IMR-90 (cell line): ENCODE measurements around the gene SLC48A1. TPM values are rescaled to one million over a fixed set of nuclear protein-coding genes. Genes with fewer than 3 reads are reported as not detected.
A peak's percentile ranks its signal among the peaks of the same experiment; 100 is the strongest.

Experiments used
- ATAC-seq: fragments of 200-7000 bp; cut with Tn5 transposase; 2 replicates; pipeline ENCODE4 v1.9.1; 2020; ENCODE audit warnings: low read depth, mild to moderate bottlenecking, moderate library complexity
- BruUV-seq: library from RNA; stranded (reverse); fragments of 400-500 nt; replicated peaks from 2 replicates; lab custom pipeline; 2021; lab: Mats Ljungman, UMichigan
- CTCF ChIA-PET: fragments of 300-600 bp; formaldehyde crosslinking; extraction: SDS; loops from one replicate; lab custom pipeline; 2021; ENCODE audit warnings: antibody characterized with exemption; lab: Yijun Ruan, JAX
- POLR2A ChIA-PET: fragments of 300-600 bp; sonication (Branson Sonifier 250); formaldehyde crosslinking; loops from one replicate; lab custom pipeline; 2022; ENCODE audit warnings: antibody characterized with exemption; ENCODE audit not compliant: unreplicated experiment; lab: Charles Lee
- DNase-seq: peaks from one replicate; pipeline ENCODE4 v3.0.0; 2013
- H2AFZ ChIP-seq: replicated peaks from 2 replicates; pipeline ENCODE3; 2013; ENCODE audit warnings: low read length, mild to moderate bottlenecking; ENCODE audit not compliant: poor library complexity
- H2AK5ac ChIP-seq: 2 replicates; pipeline ENCODE4 v1.6.1; 2013; ENCODE audit warnings: low read depth, low read length, inconsistent platforms
- H2AK9ac ChIP-seq: replicated peaks from 2 replicates; pipeline ENCODE3; 2013; ENCODE audit warnings: mild to moderate bottlenecking, low read depth, low read length, moderate library complexity; ENCODE audit not compliant: poor library complexity
- H2BK120ac ChIP-seq: 2 replicates; pipeline ENCODE4 v1.6.1; 2013; ENCODE audit warnings: low read depth, low read length, inconsistent platforms
- H2BK15ac ChIP-seq: 3 replicates; pipeline ENCODE4 v1.6.1; 2013; ENCODE audit warnings: low read depth, low read length, inconsistent platforms
- H2BK20ac ChIP-seq: 2 replicates; pipeline ENCODE4 v1.6.1; 2013; ENCODE audit warnings: low read depth, mild to moderate bottlenecking, inconsistent platforms, low read length, moderate library complexity
- H2BK5ac ChIP-seq: 2 replicates; pipeline ENCODE4 v1.6.1; 2013; ENCODE audit warnings: mild to moderate bottlenecking, low read depth, low read length, inconsistent platforms; ENCODE audit not compliant: poor library complexity, severe bottlenecking
- H3K14ac ChIP-seq: replicated peaks from 2 replicates; pipeline ENCODE4 v1.6.1; 2013; ENCODE audit warnings: low read depth, low read length, inconsistent platforms
- H3K18ac ChIP-seq: 2 replicates; pipeline ENCODE4 v1.6.1; 2013; ENCODE audit warnings: low read depth, low read length, control low read depth
- H3K23ac ChIP-seq: 2 replicates; pipeline ENCODE4 v1.6.1; 2013; ENCODE audit warnings: low read depth, low read length, inconsistent platforms
- H3K27ac ChIP-seq: 2 replicates; pipeline ENCODE4 v1.5.1; 2013; ENCODE audit warnings: mild to moderate bottlenecking, control low read depth, low read length; ENCODE audit not compliant: insufficient read depth
- H3K27me3 ChIP-seq: 2 replicates; pipeline ENCODE4 v1.6.1; 2013; ENCODE audit warnings: low read length; ENCODE audit not compliant: control insufficient read depth, insufficient read depth
- H3K36me3 ChIP-seq: 2 replicates; pipeline ENCODE4 v1.6.1; 2013; ENCODE audit warnings: low read length, mixed read lengths; ENCODE audit not compliant: control insufficient read depth, insufficient read depth
- H3K4ac ChIP-seq: 2 replicates; pipeline ENCODE4 v1.6.1; 2013; ENCODE audit warnings: low read depth, low read length, inconsistent platforms
- H3K4me1 ChIP-seq: 2 replicates; pipeline ENCODE4 v1.6.1; 2013; ENCODE audit warnings: low read length, mixed read lengths; ENCODE audit not compliant: control insufficient read depth, insufficient read depth
- H3K4me2 ChIP-seq: 2 replicates; pipeline ENCODE4 v1.6.1; 2013; ENCODE audit warnings: low read depth, mild to moderate bottlenecking, control low read depth, low read length, moderate library complexity
- H3K4me3 ChIP-seq: 2 replicates; pipeline ENCODE4 v1.5.1; 2013; ENCODE audit warnings: low read depth, mild to moderate bottlenecking, control low read depth, low read length, moderate library complexity; ENCODE audit not compliant: insufficient read depth
- H3K56ac ChIP-seq: 2 replicates; pipeline ENCODE4 v1.6.1; 2013; ENCODE audit warnings: low read length, inconsistent platforms; ENCODE audit not compliant: insufficient read depth; ENCODE audit errors: extremely low read depth
- H3K79me1 ChIP-seq, 2 experiments: 2 replicates each; pipeline ENCODE4 v1.6.1; 2013; ENCODE audit warnings: low read length in 2 of 2, inconsistent platforms in 1 of 2, low read depth in 1 of 2
- H3K9ac ChIP-seq: 2 replicates; pipeline ENCODE4 v1.6.1; 2013; ENCODE audit warnings: low read depth, low read length, control low read depth
- H3K9me1 ChIP-seq: 2 replicates; pipeline ENCODE4 v1.6.1; 2013; ENCODE audit warnings: low read length, inconsistent platforms; ENCODE audit not compliant: insufficient read depth
- H3K9me3 ChIP-seq: 2 replicates; pipeline ENCODE4 v1.6.1; 2013; ENCODE audit warnings: low read length; ENCODE audit not compliant: control insufficient read depth, insufficient read depth
- H4K20me1 ChIP-seq: 2 replicates; pipeline ENCODE4 v1.6.1; 2013; ENCODE audit warnings: low read length, inconsistent platforms; ENCODE audit not compliant: insufficient read depth
- H4K5ac ChIP-seq: 2 replicates; pipeline ENCODE4 v1.6.1; 2013; ENCODE audit warnings: mild to moderate bottlenecking, low read depth, low read length, control low read depth
- H4K8ac ChIP-seq, 2 experiments: 2 replicates each; pipeline ENCODE4 v1.6.1; 2013; ENCODE audit warnings: low read depth in 2 of 2, low read length in 2 of 2, control low read depth in 1 of 2, inconsistent platforms in 1 of 2
- H4K91ac ChIP-seq: 2 replicates; pipeline ENCODE4 v1.6.1; 2013; ENCODE audit warnings: low read depth, low read length, inconsistent platforms; ENCODE audit not compliant: insufficient read depth
- BHLHE40 ChIP-seq: fragments of 150-350 bp; IDR thresholded peaks from 2 replicates; pipeline ENCODE4 v1.6.1; 2016; ENCODE audit warnings: mild to moderate bottlenecking, low read depth, low read length
- CEBPB ChIP-seq: IDR thresholded peaks from 2 replicates; pipeline ENCODE4 v1.6.1; 2012; ENCODE audit warnings: low read depth, low read length, improper control_type of control experiment
- CHD1 ChIP-seq: IDR thresholded peaks from 2 replicates; pipeline ENCODE4 v1.6.1; 2012; ENCODE audit warnings: low read depth, low read length, improper control_type of control experiment
- FOS ChIP-seq: fragments of 150-350 bp; IDR thresholded peaks from 2 replicates; pipeline ENCODE4 v1.6.1; 2016; ENCODE audit warnings: low read depth, low read length
- MXI1 ChIP-seq: IDR thresholded peaks from 2 replicates; pipeline ENCODE4 v1.6.1; 2012; ENCODE audit warnings: low read depth, mild to moderate bottlenecking, low read length, moderate library complexity, borderline replicate concordance
- NFE2L2 ChIP-seq: fragments of 150-350 bp; IDR thresholded peaks from 2 replicates; pipeline ENCODE4 v1.6.1; 2016; ENCODE audit warnings: low read depth, mild to moderate bottlenecking, low read length
- RAD21 ChIP-seq: IDR thresholded peaks from 2 replicates; pipeline ENCODE4 v1.6.1; 2012; ENCODE audit warnings: low read length, improper control_type of control experiment
- RFX5 ChIP-seq: IDR thresholded peaks from 2 replicates; pipeline ENCODE4 v1.8.0; 2012; ENCODE audit warnings: low read depth, mild to moderate bottlenecking, low read length, moderate library complexity
- SMC3 ChIP-seq: fragments of 150-350 bp; IDR thresholded peaks from 2 replicates; pipeline ENCODE4 v1.6.1; 2016; ENCODE audit warnings: low read depth, mild to moderate bottlenecking, antibody characterized with exemption, low read length, moderate library complexity
- WGBS, 2 experiments: methylation state at CpG; one replicate each; pipeline versions ENCODE4 v1.1.5 to v1.1.7; 2013; ENCODE audit warnings: missing lambda C conversion rate in 2 of 2; ENCODE audit not compliant: insufficient read length in 1 of 2; ENCODE audit errors: extremely low coverage in 2 of 2; 5-methylcytosine and 5-hydroxymethylcytosine counted together
- dilution Hi-C: fragments of 300-500 bp; cut with HindIII; formaldehyde crosslinking; loops from one replicate; pipeline ENCODE4 v1.14.3; 2018; ENCODE audit warnings: low sequenced_read_pairs; ENCODE audit not compliant: unreplicated experiment
- in situ Hi-C: fragments of 300-500 bp; cut with MboI; formaldehyde crosslinking; loops from 3 replicates; pipeline ENCODE4 v1.14.3; 2019; ENCODE audit warnings: low sequenced_read_pairs, inconsistent platforms, mixed read lengths
- intact Hi-C: fragments of 100-400 bp; cut with micrococcal nuclease; formaldehyde crosslinking; loops from 2 replicates; pipeline ENCODE4 v1.10.0; 2022
- polyA plus RNA-seq, 3 experiments: library from polyadenylated mRNA; depleted of rRNA; stranded (reverse); fragments of >200 nt; gene quantifications; 2 replicates each; pipeline ENCODE4 v1.2.3, GENCODE V29; 2012; ENCODE audit warnings: low replicate concordance in 1 of 3
- total RNA-seq: library from RNA; depleted of rRNA; stranded (reverse); fragments of >200 nt; gene quantifications from 2 replicates; pipeline ENCODE4 v1.2.3, GENCODE V29; 2012
- TF ChIP-seq, protein P1 (sequence below): conservative IDR thresholded peaks from 2 replicates; pipeline ENCODE4 v1.5.1; 2012; ENCODE audit warnings: mild to moderate bottlenecking, low read depth, low read length, improper control_type of control experiment
- TF ChIP-seq, protein P2 (sequence below): fragments of 150-350 bp; IDR thresholded peaks from 2 replicates; pipeline ENCODE4 v1.6.1; 2017; ENCODE audit warnings: mild to moderate bottlenecking, antibody characterized with exemption, low read length, low read depth
- TF ChIP-seq, protein P3 (sequence below): fragments of 150-350 bp; IDR thresholded peaks from 2 replicates; pipeline ENCODE4 v1.6.1; 2016; ENCODE audit warnings: low read depth, mild to moderate bottlenecking, low read length, moderate library complexity, borderline replicate concordance

The SLC48A1 gene
- total and polyA plus RNA-seq, 2 of the 4 experiments (the other 2 are of a cell fraction): 4.8 to 5.9 TPM

DNA sequence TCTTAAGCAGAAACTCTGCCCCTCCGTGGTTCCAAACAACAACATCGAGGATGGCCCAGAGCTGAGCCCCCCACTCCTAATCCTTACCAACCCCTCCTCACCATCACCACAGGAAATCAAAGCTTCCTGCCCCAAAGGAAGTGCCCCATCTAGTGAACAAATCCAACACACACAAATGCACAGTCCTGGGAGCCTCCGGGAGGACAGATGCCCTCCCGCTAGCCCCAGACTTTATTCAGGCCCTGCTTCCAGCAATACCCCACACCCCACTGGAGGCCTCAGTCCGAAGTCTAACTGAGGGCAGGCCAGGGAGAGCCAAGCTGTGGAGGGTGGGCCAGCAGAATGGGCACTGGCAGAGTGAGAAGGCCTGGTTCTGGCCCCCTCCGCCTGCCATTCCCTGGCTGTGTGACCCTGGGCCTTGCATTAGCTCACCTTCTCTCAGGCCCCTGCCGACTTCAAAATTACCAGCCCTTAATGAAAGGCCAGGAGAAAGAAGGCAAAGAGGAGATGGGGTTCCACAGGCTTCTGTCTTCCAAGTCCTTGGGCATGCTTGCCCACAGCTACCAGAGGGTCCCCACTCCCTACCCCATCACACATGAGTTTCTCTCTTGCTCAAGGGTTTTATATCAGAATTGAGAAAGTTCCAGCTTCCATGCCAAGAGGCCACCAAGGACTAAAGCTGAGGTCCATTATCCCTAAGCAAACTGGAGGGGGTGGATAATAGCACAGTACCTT lies 44.4 kb downstream of the SLC48A1 start (continued):
- TF ChIP-seq CEBPB: no peak

DNA sequence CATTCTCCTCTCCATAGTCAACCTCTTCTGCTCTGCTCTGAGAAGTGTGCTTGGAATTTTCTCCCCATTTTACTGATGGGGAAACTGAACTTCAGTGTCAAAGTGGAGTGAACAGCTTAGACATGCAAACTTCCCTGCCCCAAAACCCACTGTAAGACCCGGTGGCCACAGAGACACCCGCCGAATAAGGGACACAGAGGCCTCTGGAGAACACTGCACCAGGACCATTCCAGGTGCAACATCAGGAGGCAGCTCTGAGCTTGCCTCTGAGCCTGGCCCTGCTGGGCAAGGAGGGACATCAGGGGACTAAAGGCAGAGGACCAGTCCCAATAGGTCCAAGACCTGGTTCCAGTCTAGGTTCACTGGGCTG lies 45.0 kb downstream of the SLC48A1 start:
- no peak overlapping the region for H3K56ac ChIP-seq
- H3K9ac ChIP-seq: peak overlapping the region; percentile 85
- H3K79me1 ChIP-seq: peaks cover 10 to 55% of the 10 kb centered on the region in 2 experiments; a peak in 3 of 4 replicates
- H3K4me2 ChIP-seq: peak overlapping the region; percentile 84
- H3K4me1 ChIP-seq: peaks cover 52% of the 10 kb centered on the region
- peak overlapping the region; percentile 98 for H2AK9ac ChIP-seq
- no peak overlapping the region for H2BK20ac ChIP-seq
- H3K4me3 ChIP-seq: peak overlapping the region; percentile 91; the same call in 1 of the 2 replicates
- intact Hi-C loops (loop anchor here (2.0 kb wide), 1 partner anchor 21 kb away; no protein-coding TSS in a partner anchor), dilution Hi-C loops (no loop called here), in situ Hi-C loops (no loop called here)
- H2BK120ac ChIP-seq: 0 out of 2 replicates have a peak overlapping the region, but pooled peaks have one; percentile 2
- H4K91ac ChIP-seq: no peak overlapping the region; the same call in 1 of the 2 replicates
- H3K36me3 ChIP-seq: peaks cover 5% of the 10 kb centered on the region; the same call in 1 of the 2 replicates
- ChIA-PET POLR2A (interaction anchor here (1.7 kb wide), 1 partner anchor 10 kb away, joined by 4 read pairs; no protein-coding TSS in a partner anchor), CTCF (interaction anchor here (0.6 to 1.6 kb wide), 3 partner anchors 11 to 799 kb away, joined by 4 to 7 read pairs (median 5); no protein-coding TSS in a partner anchor)
- H4K8ac ChIP-seq: peak overlapping the region; percentile 6 to 47; a peak in 2 of 4 replicates
- H3K27ac ChIP-seq: peak overlapping the region; percentile 99; the same call in 1 of the 2 replicates
- H3K9me3 ChIP-seq: no peaks in the 10 kb centered on the region
- BruUV-seq: no TSS peak
- peaks cover 58% of the 10 kb centered on the region for H4K20me1 ChIP-seq
- no peak overlapping the region for H2AFZ ChIP-seq
- WGBS, 2 experiments: no CpG with 5 or more reads among the region's 3 CpGs
- no peak overlapping the region for H3K18ac ChIP-seq
- H2BK5ac ChIP-seq: peak overlapping the region; percentile 79
- no peak overlapping the region for H2BK15ac ChIP-seq
- H3K9me1 ChIP-seq: peaks cover 37% of the 10 kb centered on the region
- peak overlapping the region; percentile 95 for H2AK5ac ChIP-seq
- peak overlapping the region; percentile 93 for H3K14ac ChIP-seq
- peak overlapping the region; percentile 83 for H3K23ac ChIP-seq
- no peak for ATAC-seq
- DNase-seq: no peak
- H4K5ac ChIP-seq: no peak overlapping the region
- H3K27me3 ChIP-seq: no peaks in the 10 kb centered on the region
- peak overlapping the region; percentile 87 for H3K4ac ChIP-seq
- TF ChIP-seq NFE2L2 (no peak), SMC3 (no peak), BHLHE40 (no peak), CHD1 (no peak), RFX5 (no peak), MXI1 (no peak), FOS (no peak), RAD21 (no peak)
- TF ChIP-seq, protein P1, sequence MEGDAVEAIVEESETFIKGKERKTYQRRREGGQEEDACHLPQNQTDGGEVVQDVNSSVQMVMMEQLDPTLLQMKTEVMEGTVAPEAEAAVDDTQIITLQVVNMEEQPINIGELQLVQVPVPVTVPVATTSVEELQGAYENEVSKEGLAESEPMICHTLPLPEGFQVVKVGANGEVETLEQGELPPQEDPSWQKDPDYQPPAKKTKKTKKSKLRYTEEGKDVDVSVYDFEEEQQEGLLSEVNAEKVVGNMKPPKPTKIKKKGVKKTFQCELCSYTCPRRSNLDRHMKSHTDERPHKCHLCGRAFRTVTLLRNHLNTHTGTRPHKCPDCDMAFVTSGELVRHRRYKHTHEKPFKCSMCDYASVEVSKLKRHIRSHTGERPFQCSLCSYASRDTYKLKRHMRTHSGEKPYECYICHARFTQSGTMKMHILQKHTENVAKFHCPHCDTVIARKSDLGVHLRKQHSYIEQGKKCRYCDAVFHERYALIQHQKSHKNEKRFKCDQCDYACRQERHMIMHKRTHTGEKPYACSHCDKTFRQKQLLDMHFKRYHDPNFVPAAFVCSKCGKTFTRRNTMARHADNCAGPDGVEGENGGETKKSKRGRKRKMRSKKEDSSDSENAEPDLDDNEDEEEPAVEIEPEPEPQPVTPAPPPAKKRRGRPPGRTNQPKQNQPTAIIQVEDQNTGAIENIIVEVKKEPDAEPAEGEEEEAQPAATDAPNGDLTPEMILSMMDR: no peak
- TF ChIP-seq, protein P2, sequence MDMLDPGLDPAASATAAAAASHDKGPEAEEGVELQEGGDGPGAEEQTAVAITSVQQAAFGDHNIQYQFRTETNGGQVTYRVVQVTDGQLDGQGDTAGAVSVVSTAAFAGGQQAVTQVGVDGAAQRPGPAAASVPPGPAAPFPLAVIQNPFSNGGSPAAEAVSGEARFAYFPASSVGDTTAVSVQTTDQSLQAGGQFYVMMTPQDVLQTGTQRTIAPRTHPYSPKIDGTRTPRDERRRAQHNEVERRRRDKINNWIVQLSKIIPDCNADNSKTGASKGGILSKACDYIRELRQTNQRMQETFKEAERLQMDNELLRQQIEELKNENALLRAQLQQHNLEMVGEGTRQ: no peak
- TF ChIP-seq, protein P3, sequence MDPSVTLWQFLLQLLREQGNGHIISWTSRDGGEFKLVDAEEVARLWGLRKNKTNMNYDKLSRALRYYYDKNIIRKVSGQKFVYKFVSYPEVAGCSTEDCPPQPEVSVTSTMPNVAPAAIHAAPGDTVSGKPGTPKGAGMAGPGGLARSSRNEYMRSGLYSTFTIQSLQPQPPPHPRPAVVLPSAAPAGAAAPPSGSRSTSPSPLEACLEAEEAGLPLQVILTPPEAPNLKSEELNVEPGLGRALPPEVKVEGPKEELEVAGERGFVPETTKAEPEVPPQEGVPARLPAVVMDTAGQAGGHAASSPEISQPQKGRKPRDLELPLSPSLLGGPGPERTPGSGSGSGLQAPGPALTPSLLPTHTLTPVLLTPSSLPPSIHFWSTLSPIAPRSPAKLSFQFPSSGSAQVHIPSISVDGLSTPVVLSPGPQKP: no peak
